GM23248 (cell line): Measurements from ENCODE around the gene SLC5A4.

Experiments
- EZH2 ChIP-seq: fragments of 200-600 bp; sonication (generic); IDR thresholded peaks from 2 replicates; pipeline ENCODE4 v1.6.1; 2018; ENCODE audit warnings: antibody characterized with exemption, mild to moderate bottlenecking; ENCODE audit not compliant: insufficient read depth, poor library complexity, severe bottlenecking
- EZH2phosphoT487 ChIP-seq: fragments of 200-600 bp; sonication (generic); IDR thresholded peaks from 2 replicates; pipeline ENCODE4 v1.6.1; 2018; ENCODE audit warnings: antibody characterized with exemption, moderate library complexity, mild to moderate bottlenecking, low read depth; ENCODE audit not compliant: insufficient read depth

DNA sequence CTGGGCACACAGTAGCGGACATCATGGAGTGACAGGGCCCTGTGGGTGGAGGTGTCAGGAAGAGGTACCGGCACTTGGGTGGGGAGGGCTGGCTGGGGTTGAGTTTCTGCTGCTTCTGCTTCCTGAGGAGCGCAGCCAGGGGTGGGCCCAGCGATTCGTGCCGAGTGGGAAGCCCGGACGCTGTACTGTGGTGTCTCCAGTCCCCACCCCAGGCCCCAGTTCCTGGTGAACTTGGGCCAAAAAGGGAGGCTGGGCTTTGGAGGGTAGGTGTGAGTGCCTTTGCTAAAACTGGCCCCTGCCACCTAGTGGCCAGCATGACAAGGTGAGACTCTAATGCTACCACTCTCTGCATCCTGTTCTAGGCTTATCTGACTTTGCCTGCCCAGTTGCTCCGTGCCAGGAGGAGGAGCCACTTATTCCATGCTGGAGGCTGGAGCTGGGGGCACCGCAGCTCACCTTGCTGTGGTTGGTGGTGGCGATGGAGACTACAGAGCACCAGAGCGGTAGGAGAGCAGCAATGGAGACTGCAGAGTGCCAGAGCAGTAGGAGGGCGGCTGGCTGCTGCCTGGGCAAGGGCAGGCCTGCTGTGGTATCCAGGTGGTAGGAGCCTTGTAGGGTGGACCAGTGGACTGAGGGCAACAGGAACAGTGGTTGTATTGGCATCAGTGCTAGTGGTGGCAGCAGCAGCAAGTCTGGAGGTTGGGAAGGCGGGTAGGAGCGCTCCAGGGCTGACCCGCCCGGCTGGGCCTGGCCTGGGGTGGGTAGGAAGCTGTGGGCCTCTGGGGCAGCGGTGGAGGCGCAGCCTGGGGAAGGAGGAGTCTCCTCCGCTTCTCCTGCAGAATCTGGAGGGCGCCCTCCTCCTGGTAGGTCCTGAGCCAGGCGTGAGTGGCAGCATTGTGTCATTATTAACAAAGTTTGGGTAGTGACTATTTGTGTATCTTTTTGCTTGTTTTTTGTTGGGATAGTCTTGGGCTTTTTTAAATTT, 48.1 kb downstream of the SLC5A4 start:
- TF ChIP-seq EZH2: no peak
- TF ChIP-seq EZH2phosphoT487: no peak
